ENCODE measurements around the gene FBXL17. TPM values are rescaled to one million over a fixed set of nuclear protein-coding genes. Genes with fewer than 3 reads are reported as not detected.

FBXL17 gene
- total RNA-seq, 2 experiments from 2014 or later, result 3.1 to 6.6 TPM

DNA sequence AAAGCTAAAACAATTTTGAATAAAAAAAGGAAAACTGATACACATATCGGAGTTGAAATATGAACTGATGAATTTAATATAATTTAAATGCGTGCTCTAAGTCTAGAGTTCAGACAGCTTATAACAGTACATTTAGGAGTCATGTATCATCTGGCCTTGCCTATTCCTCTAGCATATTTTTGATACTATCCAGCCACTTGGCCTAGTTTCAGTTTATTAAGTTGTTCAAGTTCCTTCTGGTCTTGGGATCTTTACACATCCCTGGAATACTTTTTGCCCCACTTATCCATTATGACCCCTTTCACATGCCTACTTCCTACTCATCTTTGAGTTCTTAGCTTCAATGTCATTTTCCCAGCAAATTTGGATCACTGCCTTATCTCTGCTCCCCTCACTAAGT is 518.8 kb downstream of the FBXL17 start:
- no peaks in the 10 kb centered on the region for H3K9me3 Mint-ChIP-seq (ENCODE audit: low read depth)
- peaks cover 12% of the 10 kb centered on the region for H3K36me3 Mint-ChIP-seq (ENCODE audit: low read depth)
- intact Hi-C loops (cut with DNase I, micrococcal nuclease), result no loop called here
- ATAC-seq (no peak), DNase-seq (no peak)
- ChIA-PET POLR2A (no interaction called here), CTCF (no interaction called here)
- no peaks in the 10 kb centered on the region for H3K27me3 Mint-ChIP-seq
- no peak overlapping the region for H3K4me3 Mint-ChIP-seq
- no peaks in the 10 kb centered on the region for H3K4me1 Mint-ChIP-seq
- H3K27ac Mint-ChIP-seq, result no peak overlapping the region

DNA sequence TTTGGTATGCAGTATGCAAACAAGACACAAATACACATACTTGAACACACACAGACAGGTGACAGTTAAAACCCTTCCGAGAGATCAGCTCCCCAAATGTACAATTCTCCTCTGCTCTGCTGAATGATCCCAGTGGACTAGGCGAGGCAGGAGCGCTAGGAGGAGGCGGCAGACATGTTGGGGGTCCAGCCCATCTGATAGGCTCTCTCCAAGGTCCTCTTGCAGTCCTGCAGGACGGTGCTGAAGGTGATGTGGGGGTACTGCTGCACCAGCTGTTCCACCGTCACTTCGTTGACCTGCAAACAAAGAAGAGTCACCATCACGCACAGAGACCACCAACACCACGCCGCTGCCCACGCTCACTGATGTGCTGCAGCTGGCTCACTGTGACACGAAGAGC is 520.3 kb downstream of the FBXL17 start:
- intact Hi-C loops (cut with DNase I, micrococcal nuclease), result no loop called here
- ATAC-seq (no peak), DNase-seq (no peak)
- H3K27ac Mint-ChIP-seq, result no peak overlapping the region
- POLR2A ChIA-PET, result no interaction called here
- CTCF ChIA-PET, result interaction anchor here (1.8 kb wide), 1 partner anchor 11 kb away, joined by 4 read pairs; no protein-coding TSS in a partner anchor
- H3K27me3 Mint-ChIP-seq, result no peaks in the 10 kb centered on the region
- H3K36me3 Mint-ChIP-seq (ENCODE audit: low read depth), result peaks cover 12% of the 10 kb centered on the region
- H3K4me3 Mint-ChIP-seq, result no peak overlapping the region
- H3K9me3 Mint-ChIP-seq (ENCODE audit: low read depth), result no peaks in the 10 kb centered on the region
- H3K4me1 Mint-ChIP-seq, result no peaks in the 10 kb centered on the region

DNA sequence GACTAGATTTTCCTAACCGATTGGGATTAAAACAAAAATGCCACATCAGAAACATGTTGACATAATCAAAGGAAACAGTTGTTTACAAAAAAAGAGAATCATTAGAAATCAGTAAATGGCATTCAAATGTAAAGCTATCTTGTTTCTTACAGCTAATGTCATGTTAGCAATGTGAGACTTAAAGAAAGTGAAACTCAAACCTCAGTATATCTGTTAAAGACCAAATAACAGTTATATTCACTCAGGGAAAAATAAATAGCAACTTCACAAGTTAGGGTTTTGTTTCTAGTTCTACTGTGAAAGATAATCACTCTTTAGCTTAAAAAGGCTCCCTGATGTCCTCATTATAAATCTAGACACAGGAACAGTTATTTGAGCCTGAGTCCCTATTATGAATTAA is 521.9 kb downstream of the FBXL17 start:
- intact Hi-C loops (cut with DNase I, micrococcal nuclease), result no loop called here
- Mint-ChIP-seq H3K4me3 (no peak overlapping the region), H3K9me3 (ENCODE audit: low read depth) (no peaks in the 10 kb centered on the region), H3K4me1 (no peaks in the 10 kb centered on the region), H3K36me3 (ENCODE audit: low read depth) (peaks cover 7% of the 10 kb centered on the region), H3K27me3 (no peaks in the 10 kb centered on the region), H3K27ac (no peak overlapping the region)
- ChIA-PET POLR2A (no interaction called here), CTCF (interaction anchor here (1.8 kb wide), 1 partner anchor 12 kb away, joined by 4 read pairs; no protein-coding TSS in a partner anchor)
- DNase-seq, result no peak
- ATAC-seq, result no peak

DNA sequence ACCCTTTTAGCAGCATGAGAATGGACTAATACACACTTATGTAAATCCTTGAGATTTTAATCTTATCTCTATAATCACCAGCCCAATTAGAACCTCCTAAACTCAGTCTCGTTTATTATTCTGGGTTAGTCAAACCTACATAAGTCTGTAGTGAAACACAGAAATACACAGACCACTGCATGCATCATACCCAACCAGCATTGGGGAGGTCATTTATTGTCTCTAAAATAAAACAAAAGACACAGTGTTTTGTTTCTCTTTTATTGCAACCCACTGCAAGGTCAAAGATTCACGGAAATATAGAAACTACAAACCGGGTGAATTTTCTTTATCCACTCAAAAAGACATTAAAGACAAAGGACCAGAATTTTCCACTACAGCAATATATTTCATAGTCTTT is 523.1 kb downstream of the FBXL17 start:
- ATAC-seq (no peak), DNase-seq (no peak)
- H3K4me1 Mint-ChIP-seq, result no peaks in the 10 kb centered on the region
- no peak overlapping the region for H3K27ac Mint-ChIP-seq
- no peak overlapping the region for H3K4me3 Mint-ChIP-seq
- H3K27me3 Mint-ChIP-seq, result no peaks in the 10 kb centered on the region
- H3K9me3 Mint-ChIP-seq (ENCODE audit: low read depth), result no peaks in the 10 kb centered on the region
- H3K36me3 Mint-ChIP-seq (ENCODE audit: low read depth), result peaks cover 2% of the 10 kb centered on the region
- intact Hi-C loops (cut with DNase I, micrococcal nuclease), result no loop called here
- ChIA-PET CTCF (no interaction called here), POLR2A (no interaction called here)

DNA sequence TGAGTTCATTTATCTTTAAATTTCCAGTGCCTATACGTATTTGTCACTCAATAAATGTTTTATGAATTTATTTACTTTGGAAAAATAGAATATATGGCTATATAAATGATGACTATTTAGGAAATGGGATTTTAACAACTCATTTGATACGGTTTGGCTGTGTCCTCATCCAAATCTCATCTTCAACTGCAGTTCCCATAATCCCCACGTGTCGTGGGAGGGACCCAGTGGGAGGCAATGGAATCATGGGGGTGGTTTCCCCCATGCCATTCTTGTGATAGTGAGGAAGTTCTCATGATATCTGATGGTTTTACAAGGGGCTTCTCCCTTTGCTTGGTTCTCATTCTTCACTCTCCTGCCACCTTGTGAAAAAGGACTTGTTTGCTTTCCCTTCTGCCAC is 523.6 kb downstream of the FBXL17 start:
- Mint-ChIP-seq H3K27me3 (no peaks in the 10 kb centered on the region), H3K27ac (no peak overlapping the region), H3K4me3 (no peak overlapping the region), H3K9me3 (ENCODE audit: low read depth) (no peaks in the 10 kb centered on the region), H3K4me1 (no peaks in the 10 kb centered on the region), H3K36me3 (ENCODE audit: low read depth) (peaks cover 1% of the 10 kb centered on the region)
- ChIA-PET POLR2A (no interaction called here), CTCF (no interaction called here)
- intact Hi-C loops (cut with DNase I, micrococcal nuclease), result no loop called here
- DNase-seq (no peak), ATAC-seq (no peak)

DNA sequence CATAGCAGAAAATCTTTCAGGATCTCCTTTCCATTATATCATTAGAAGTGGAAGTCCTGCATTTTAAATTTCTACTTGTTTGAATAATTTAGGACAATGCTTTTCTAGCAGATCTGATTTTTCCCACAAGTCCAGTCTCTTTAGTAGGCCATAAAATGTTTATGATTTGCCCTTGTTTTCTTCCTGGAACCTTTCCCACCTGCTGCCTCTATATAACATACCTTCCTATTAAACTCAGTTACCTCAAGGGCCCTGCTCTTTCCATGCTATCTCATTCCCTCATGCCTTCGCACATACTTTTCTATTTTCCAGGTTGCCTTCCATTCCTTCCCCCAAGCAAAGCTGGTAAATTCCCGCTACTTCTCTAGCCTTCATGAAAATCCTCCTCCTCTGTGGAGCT is 524.1 kb downstream of the FBXL17 start:
- H3K27ac Mint-ChIP-seq, result no peak overlapping the region
- no peak for ATAC-seq
- H3K36me3 Mint-ChIP-seq (ENCODE audit: low read depth), result no peaks in the 10 kb centered on the region
- no peaks in the 10 kb centered on the region for H3K27me3 Mint-ChIP-seq
- intact Hi-C loops (cut with DNase I, micrococcal nuclease), result no loop called here
- POLR2A ChIA-PET, result no interaction called here
- H3K9me3 Mint-ChIP-seq (ENCODE audit: low read depth), result no peaks in the 10 kb centered on the region
- CTCF ChIA-PET, result no interaction called here
- no peak for DNase-seq
- H3K4me1 Mint-ChIP-seq, result no peaks in the 10 kb centered on the region
- H3K4me3 Mint-ChIP-seq, result no peak overlapping the region

DNA sequence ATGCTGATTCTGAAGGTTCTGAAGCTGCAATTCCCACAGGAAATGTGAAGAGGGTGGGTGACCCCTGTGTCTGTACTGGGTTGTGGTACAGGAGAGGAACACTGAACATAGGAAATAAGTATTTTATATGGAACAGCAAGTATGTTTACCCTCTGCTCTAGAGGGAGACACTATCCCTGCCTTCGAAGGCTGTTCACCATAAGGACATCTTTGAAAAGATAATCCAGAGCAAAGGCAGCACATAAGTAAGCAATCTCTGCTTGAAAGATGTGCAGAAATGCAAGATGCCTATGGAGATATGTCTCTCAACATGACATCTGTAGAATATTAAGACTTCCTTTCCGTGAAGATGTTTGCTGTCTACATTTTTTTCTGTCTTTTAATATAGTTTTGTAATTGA is 526.7 kb downstream of the FBXL17 start:
- DNase-seq, result no peak

DNA sequence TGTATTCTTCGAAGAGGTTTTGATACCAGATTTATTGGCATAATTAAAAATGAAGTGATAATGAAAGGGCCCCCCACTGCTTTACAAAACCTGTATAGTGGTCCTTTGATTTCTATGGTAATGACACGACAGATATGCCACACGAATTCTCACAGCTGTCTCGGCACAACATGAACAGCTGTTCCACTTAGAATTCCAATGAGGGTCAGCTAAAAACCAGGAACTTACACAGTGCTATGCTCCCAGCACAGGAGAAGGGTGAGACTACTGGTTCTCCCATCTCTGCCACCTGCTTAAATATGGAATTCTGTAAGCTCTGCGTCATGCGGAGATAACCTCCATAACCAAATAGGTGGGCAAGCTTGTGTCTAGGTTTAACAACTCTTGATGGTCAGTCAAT is 528.2 kb downstream of the FBXL17 start:
- Mint-ChIP-seq H3K27me3 (no peaks in the 10 kb centered on the region), H3K4me3 (no peak overlapping the region), H3K4me1 (no peaks in the 10 kb centered on the region), H3K27ac (no peak overlapping the region), H3K36me3 (ENCODE audit: low read depth) (no peaks in the 10 kb centered on the region), H3K9me3 (ENCODE audit: low read depth) (no peaks in the 10 kb centered on the region)
- POLR2A ChIA-PET, result no interaction called here
- CTCF ChIA-PET, result no interaction called here
- DNase-seq (no peak), ATAC-seq (no peak)
- intact Hi-C loops (cut with DNase I, micrococcal nuclease), result no loop called here

More for the DNA sequence above, 526.7 kb downstream of the FBXL17 start:
- H3K36me3 Mint-ChIP-seq (ENCODE audit: low read depth), result no peaks in the 10 kb centered on the region
- H3K27me3 Mint-ChIP-seq, result no peaks in the 10 kb centered on the region
- no peak overlapping the region for H3K4me3 Mint-ChIP-seq
- H3K27ac Mint-ChIP-seq, result no peak overlapping the region
- POLR2A ChIA-PET, result no interaction called here
- no peak for ATAC-seq
- H3K4me1 Mint-ChIP-seq, result no peaks in the 10 kb centered on the region
- CTCF ChIA-PET, result no interaction called here
- no peaks in the 10 kb centered on the region for H3K9me3 Mint-ChIP-seq (ENCODE audit: low read depth)
- intact Hi-C loops (cut with DNase I, micrococcal nuclease), result no loop called here

DNA sequence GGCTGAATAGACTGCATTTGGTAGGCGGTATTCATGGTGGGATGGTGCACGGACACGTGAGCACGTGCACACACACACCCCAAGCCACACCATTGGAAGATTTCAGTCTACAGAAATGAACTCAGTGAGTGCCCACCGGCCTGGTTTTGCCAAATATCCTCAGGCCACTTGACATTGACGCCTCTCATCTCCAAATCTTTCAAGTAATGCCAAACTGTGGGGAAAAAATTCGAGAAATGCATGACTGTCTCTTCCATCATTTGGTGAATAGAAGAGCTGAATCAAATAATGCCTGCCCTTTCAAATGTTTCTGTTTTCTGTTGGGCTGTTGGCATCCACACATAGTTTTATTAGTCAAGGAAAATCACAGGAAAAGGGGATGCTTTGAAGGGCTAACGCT is 528.9 kb downstream of the FBXL17 start:
- Mint-ChIP-seq H3K4me1 (no peaks in the 10 kb centered on the region), H3K9me3 (ENCODE audit: low read depth) (no peaks in the 10 kb centered on the region), H3K36me3 (ENCODE audit: low read depth) (no peaks in the 10 kb centered on the region), H3K27me3 (no peaks in the 10 kb centered on the region), H3K27ac (no peak overlapping the region), H3K4me3 (no peak overlapping the region)
- no peak for DNase-seq
- ATAC-seq, result no peak
- intact Hi-C loops (cut with DNase I, micrococcal nuclease), result no loop called here
- ChIA-PET POLR2A (no interaction called here), CTCF (no interaction called here)

DNA sequence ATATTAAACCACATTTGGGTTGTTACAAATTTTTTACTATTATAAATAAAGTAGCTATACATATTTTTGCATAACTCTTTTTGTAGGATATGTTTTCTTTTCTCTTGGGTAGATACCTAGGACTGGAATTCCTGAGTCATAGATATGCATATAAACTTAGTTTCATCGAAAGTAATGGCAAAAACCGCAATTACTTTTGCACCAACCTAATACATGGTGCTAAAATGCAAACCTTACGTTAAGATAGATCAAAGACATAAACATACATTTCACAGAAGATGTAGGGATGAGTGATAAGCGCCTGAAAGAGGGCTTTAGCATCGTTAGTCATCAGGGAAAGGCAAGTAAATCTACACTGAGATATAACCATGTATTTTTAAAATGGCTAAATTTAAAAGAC is 532.8 kb downstream of the FBXL17 start:
- Mint-ChIP-seq H3K4me3 (no peak overlapping the region), H3K27me3 (no peaks in the 10 kb centered on the region), H3K4me1 (no peaks in the 10 kb centered on the region), H3K36me3 (ENCODE audit: low read depth) (no peaks in the 10 kb centered on the region), H3K9me3 (ENCODE audit: low read depth) (no peaks in the 10 kb centered on the region), H3K27ac (no peak overlapping the region)
- ATAC-seq (no peak), DNase-seq (no peak)
- ChIA-PET POLR2A (no interaction called here), CTCF (no interaction called here)
- intact Hi-C loops (cut with DNase I, micrococcal nuclease), result no loop called here

DNA sequence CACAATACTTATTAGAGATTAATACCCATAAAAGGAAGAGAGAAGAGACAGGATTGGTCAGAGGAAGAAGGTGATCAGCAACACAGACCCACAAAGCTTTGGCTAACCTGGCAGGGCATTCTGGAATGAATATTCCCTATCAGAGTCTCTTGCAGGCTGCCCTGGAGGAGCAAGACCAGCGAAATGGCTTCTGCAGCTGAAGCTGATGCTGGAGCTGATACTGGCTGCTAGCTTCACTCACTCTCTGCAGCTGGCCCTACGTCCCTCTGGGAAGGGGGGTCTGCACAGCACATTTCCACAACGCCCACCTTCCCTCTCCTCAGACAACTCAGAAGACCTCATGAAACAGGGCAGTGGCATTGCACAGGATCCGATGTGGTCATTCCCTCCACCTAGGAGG is 541.3 kb downstream of the FBXL17 start:
- Mint-ChIP-seq H3K9me3 (ENCODE audit: low read depth) (no peaks in the 10 kb centered on the region), H3K27ac (no peak overlapping the region), H3K27me3 (peaks cover 6% of the 10 kb centered on the region), H3K4me3 (no peak overlapping the region), H3K4me1 (no peaks in the 10 kb centered on the region), H3K36me3 (ENCODE audit: low read depth) (no peaks in the 10 kb centered on the region)
- POLR2A ChIA-PET, result no interaction called here
- CTCF ChIA-PET, result interaction anchor here (1.2 kb wide), 1 partner anchor 542 kb away, joined by 3 read pairs; no protein-coding TSS in a partner anchor
- ATAC-seq (no peak), DNase-seq (no peak)
- intact Hi-C loops (cut with DNase I, micrococcal nuclease), result no loop called here

DNA sequence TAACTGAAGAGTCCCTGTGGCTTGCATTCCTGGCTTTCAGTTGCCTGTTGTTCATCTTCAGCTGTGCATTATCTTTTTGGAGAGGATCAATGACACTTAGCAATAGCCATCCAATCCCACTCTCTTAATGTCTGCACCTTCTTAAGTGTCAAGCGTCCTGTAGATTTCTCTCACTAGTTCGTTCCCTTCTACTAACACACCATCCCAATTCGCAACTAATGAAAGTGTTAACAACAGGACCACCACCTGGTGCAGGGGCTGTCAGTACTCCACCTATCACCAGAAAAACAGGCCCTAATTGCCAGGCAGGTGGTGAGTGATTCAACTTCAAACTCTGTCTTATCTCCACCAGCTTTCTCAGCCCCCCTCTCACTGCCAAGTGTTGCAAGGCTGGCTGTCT is 541.7 kb downstream of the FBXL17 start:
- intact Hi-C loops (cut with DNase I, micrococcal nuclease), result no loop called here
- no peak overlapping the region for H3K4me3 Mint-ChIP-seq
- ATAC-seq (no peak), DNase-seq (no peak)
- no peaks in the 10 kb centered on the region for H3K4me1 Mint-ChIP-seq
- ChIA-PET POLR2A (no interaction called here), CTCF (no interaction called here)
- peaks cover 6% of the 10 kb centered on the region for H3K27me3 Mint-ChIP-seq
- no peaks in the 10 kb centered on the region for H3K36me3 Mint-ChIP-seq (ENCODE audit: low read depth)
- H3K9me3 Mint-ChIP-seq (ENCODE audit: low read depth), result no peaks in the 10 kb centered on the region
- H3K27ac Mint-ChIP-seq, result no peak overlapping the region

DNA sequence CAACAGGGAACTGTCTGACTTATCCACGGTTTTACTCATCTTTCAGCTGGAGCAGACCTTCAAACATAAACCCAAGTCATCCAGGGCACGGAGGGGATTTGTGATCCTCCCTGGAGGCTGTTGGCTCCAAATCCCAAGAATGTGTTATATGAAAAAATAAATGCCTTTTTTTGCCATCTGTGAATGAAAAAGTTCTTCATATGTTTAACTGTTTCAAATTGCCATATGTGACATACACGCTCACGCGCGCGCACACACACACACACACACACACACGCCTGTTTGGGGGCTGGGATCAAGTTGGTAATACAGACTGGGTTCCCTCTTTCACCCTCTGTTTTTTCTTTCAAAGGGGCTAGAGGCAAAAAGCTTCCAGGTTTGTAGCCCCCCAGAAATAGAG is 546.8 kb downstream of the FBXL17 start:
- H3K27me3 Mint-ChIP-seq, result no peaks in the 10 kb centered on the region
- ATAC-seq (no peak), DNase-seq (no peak)
- ChIA-PET CTCF (no interaction called here), POLR2A (no interaction called here)
- H3K4me1 Mint-ChIP-seq, result no peaks in the 10 kb centered on the region
- H3K27ac Mint-ChIP-seq, result no peak overlapping the region
- intact Hi-C loops (cut with DNase I, micrococcal nuclease), result no loop called here
- H3K9me3 Mint-ChIP-seq (ENCODE audit: low read depth), result no peaks in the 10 kb centered on the region
- no peaks in the 10 kb centered on the region for H3K36me3 Mint-ChIP-seq (ENCODE audit: low read depth)
- H3K4me3 Mint-ChIP-seq, result no peak overlapping the region
